Activated gamma-delta T cell (primary cell): ENCODE measurements around the gene CUL1.

ENCODE experiments used
- DNase-seq: peaks from one replicate; lab custom pipeline; 2025; lab: John Stamatoyannopoulos, UW

Gene CUL1

GRCh38 chr7:148718431-148718830 is 19.7 kb downstream of the CUL1 start:
- no peak for DNase-seq

GRCh38 chr7:148719753-148720152 is 21.1 kb downstream of the CUL1 start:
- no peak for DNase-seq

GRCh38 chr7:148720472-148720871 is 21.8 kb downstream of the CUL1 start:
- DNase-seq: no peak

- no peak for DNase-seq
Observed at GRCh38 chr7:148721390-148721789, 22.7 kb downstream of the CUL1 start.

GRCh38 chr7:148722340-148723165 is 23.9 kb downstream of the CUL1 start:
- no peak for DNase-seq

- DNase-seq: no peak
Observed at GRCh38 chr7:148723166-148723559, 24.5 kb downstream of the CUL1 start.

GRCh38 chr7:148723846-148724245 is 25.1 kb downstream of the CUL1 start:
- no peak for DNase-seq

GRCh38 chr7:148726385-148726784 is 27.7 kb downstream of the CUL1 start:
- DNase-seq: no peak

- DNase-seq: no peak
Observed at GRCh38 chr7:148727501-148728278, 29.0 kb downstream of the CUL1 start.

GRCh38 chr7:148729984-148730733 is 31.5 kb downstream of the CUL1 start:
- DNase-seq: no peak

- no peak for DNase-seq
Observed at GRCh38 chr7:148732862-148733261, 34.2 kb downstream of the CUL1 start.

GRCh38 chr7:148733496-148733895 is 34.8 kb downstream of the CUL1 start:
- no peak for DNase-seq

- no peak for DNase-seq
Observed at GRCh38 chr7:148735141-148735540, 36.4 kb downstream of the CUL1 start.

GRCh38 chr7:148735967-148736366 is 37.3 kb downstream of the CUL1 start:
- no peak for DNase-seq

GRCh38 chr7:148738737-148739535 is 40.2 kb downstream of the CUL1 start:
- no peak for DNase-seq

- no peak for DNase-seq
Observed at GRCh38 chr7:148746135-148746534, 47.4 kb downstream of the CUL1 start.

GRCh38 chr7:148747274-148747673 is 48.6 kb downstream of the CUL1 start:
- no peak for DNase-seq

- DNase-seq: no peak
Observed at GRCh38 chr7:148750442-148751355, 52.0 kb downstream of the CUL1 start.

GRCh38 chr7:148753224-148753623 is 54.5 kb downstream of the CUL1 start:
- DNase-seq: no peak

GRCh38 chr7:148754912-148755311 is 56.2 kb downstream of the CUL1 start:
- DNase-seq: no peak
